HepG2 (cell line): Measurements from ENCODE around the gene NDOR1. TPM values are rescaled to one million over a fixed set of nuclear protein-coding genes. Genes with fewer than 3 reads are reported as not detected.

Source experiments
- ADNP ChIP-seq: sonication (generic); formaldehyde crosslinking; IDR thresholded peaks from 2 replicates; pipeline ENCODE4 v1.4.0; 2020; ENCODE audit warnings: missing genetic modification reagents
- AKAP8 ChIP-seq: sonication (generic); formaldehyde crosslinking; IDR thresholded peaks from 2 replicates; pipeline ENCODE4 v1.5.1; 2020; ENCODE audit warnings: mild to moderate bottlenecking, missing genetic modification reagents
- ATF7-NPFF ChIP-seq: sonication (generic); formaldehyde crosslinking; IDR thresholded peaks from 2 replicates; pipeline ENCODE4 v1.8.1; 2023; ENCODE audit warnings: mild to moderate bottlenecking, low read depth, missing genetic modification reagents, moderate library complexity
- GATAD1 ChIP-seq: IDR thresholded peaks from 2 replicates; pipeline ENCODE4 v1.6.1; 2016; ENCODE audit warnings: missing genetic modification reagents, missing compliant biosample characterization
- NR2F2 ChIP-seq: IDR thresholded peaks from 2 replicates; pipeline ENCODE4 v1.6.1; 2012; ENCODE audit warnings: low read depth, inconsistent platforms, borderline replicate concordance
- PHF8 ChIP-seq: sonication (generic); formaldehyde crosslinking; IDR thresholded peaks from 2 replicates; pipeline ENCODE4 v1.5.0; 2020; ENCODE audit warnings: missing genetic modification reagents
- SIN3B ChIP-seq: fragments of 150-350 bp; IDR thresholded peaks from 2 replicates; pipeline ENCODE4 v1.6.1; 2014; ENCODE audit warnings: low read length
- SMAD3 ChIP-seq: sonication (generic); formaldehyde crosslinking; IDR thresholded peaks from 2 replicates; pipeline ENCODE4 v1.4.0; 2020; ENCODE audit warnings: missing genetic modification reagents
- ZFP36L2 ChIP-seq: sonication (generic); formaldehyde crosslinking; IDR thresholded peaks from 2 replicates; pipeline ENCODE4 v1.4.0; 2020; ENCODE audit warnings: missing genetic modification reagents
- ZFYVE20 ChIP-seq: sonication (generic); formaldehyde crosslinking; IDR thresholded peaks from 2 replicates; pipeline ENCODE4 v1.8.0; 2023; ENCODE audit warnings: low read depth, mild to moderate bottlenecking, moderate library complexity, missing genetic modification reagents, borderline replicate concordance
- ZNF253 ChIP-seq: sonication (generic); formaldehyde crosslinking; IDR thresholded peaks from 2 replicates; pipeline ENCODE4 v1.8.0; 2022; ENCODE audit warnings: mild to moderate bottlenecking, missing genetic modification reagents, borderline replicate concordance
- ZNF260 ChIP-seq: sonication (generic); formaldehyde crosslinking; IDR thresholded peaks from 2 replicates; pipeline ENCODE4 v1.4.0; 2020; ENCODE audit warnings: missing genetic modification reagents, low read depth, mild to moderate bottlenecking, borderline replicate concordance
- ZNF354B ChIP-seq: sonication (generic); formaldehyde crosslinking; IDR thresholded peaks from 2 replicates; pipeline ENCODE4 v1.8.0; 2022; ENCODE audit warnings: mild to moderate bottlenecking, missing genetic modification reagents
- ZNF501 ChIP-seq: sonication (generic); formaldehyde crosslinking; IDR thresholded peaks from 2 replicates; pipeline ENCODE4 v1.5.1; 2020; ENCODE audit warnings: mild to moderate bottlenecking, moderate library complexity, missing genetic modification reagents
- ZNF546 ChIP-seq: sonication (generic); formaldehyde crosslinking; conservative IDR thresholded peaks from 2 replicates; pipeline ENCODE4 v1.8.1; 2023; ENCODE audit warnings: mild to moderate bottlenecking, missing genetic modification reagents
- ZNF605 ChIP-seq: sonication (generic); formaldehyde crosslinking; IDR thresholded peaks from 2 replicates; pipeline ENCODE4 v1.8.0; 2022; ENCODE audit warnings: mild to moderate bottlenecking, missing genetic modification reagents
- polyA plus RNA-seq, 8 experiments: library from polyadenylated mRNA; depleted of rRNA in 3 of 8; stranded (reverse) in 7 of 8; unstranded in 1 of 8; fragments of >200 nt; fragmentation: Illumina TruSeq in 4 of 8; extraction: Trizol in 4 of 8; gene quantifications; 2 replicates each; pipeline versions ENCODE4 v1.2.1 to v1.2.3, GENCODE V29; 2011 to 2016; ENCODE audit warnings: low read depth in 4 of 8, missing spikeins in 1 of 8, mixed read lengths in 1 of 8; ENCODE audit not compliant: insufficient read depth in 1 of 8
- total RNA-seq, 5 experiments: library from RNA; depleted of rRNA; stranded (reverse); fragments of >200 nt; fragmentation: Illumina TruSeq; extraction: Trizol; gene quantifications; 2 replicates each; pipeline ENCODE4 v1.2.3, GENCODE V29; 2016; ENCODE audit warnings: low read depth in 1 of 5
- TF ChIP-seq, protein P1 (sequence below): IDR thresholded peaks from 2 replicates; pipeline ENCODE4 v1.6.1; 2016; ENCODE audit warnings: mild to moderate bottlenecking
- TF ChIP-seq, protein P2 (sequence below): IDR thresholded peaks from 2 replicates; pipeline ENCODE4 v1.6.1; 2016; ENCODE audit warnings: missing genetic modification reagents, missing compliant biosample characterization
- TF ChIP-seq, protein P3 (sequence below): sonication (generic); formaldehyde crosslinking; IDR thresholded peaks from 2 replicates; pipeline ENCODE4 v1.5.0; 2020; ENCODE audit warnings: missing genetic modification reagents, mild to moderate bottlenecking, borderline replicate concordance
- TF ChIP-seq, protein P4 (sequence below): IDR thresholded peaks from 2 replicates; pipeline ENCODE4 v1.6.1; 2016; ENCODE audit warnings: mild to moderate bottlenecking, missing biosample characterization, missing genetic modification reagents
- TF ChIP-seq, protein P5 (sequence below): sonication (generic); formaldehyde crosslinking; IDR thresholded peaks from 2 replicates; pipeline ENCODE4 v1.8.1; 2022; ENCODE audit warnings: mild to moderate bottlenecking, missing genetic modification reagents
- TF ChIP-seq, protein P6 (sequence below): sonication (generic); formaldehyde crosslinking; IDR thresholded peaks from 2 replicates; pipeline ENCODE4 v1.4.0; 2020; ENCODE audit warnings: missing genetic modification reagents, borderline replicate concordance

The NDOR1 gene
- total and polyA plus RNA-seq, 2 of the 13 experiments (the other 11 are each of a cell fraction or from before 2014, with no cell fraction given), result 3.6 to 8.7 TPM

DNA sequence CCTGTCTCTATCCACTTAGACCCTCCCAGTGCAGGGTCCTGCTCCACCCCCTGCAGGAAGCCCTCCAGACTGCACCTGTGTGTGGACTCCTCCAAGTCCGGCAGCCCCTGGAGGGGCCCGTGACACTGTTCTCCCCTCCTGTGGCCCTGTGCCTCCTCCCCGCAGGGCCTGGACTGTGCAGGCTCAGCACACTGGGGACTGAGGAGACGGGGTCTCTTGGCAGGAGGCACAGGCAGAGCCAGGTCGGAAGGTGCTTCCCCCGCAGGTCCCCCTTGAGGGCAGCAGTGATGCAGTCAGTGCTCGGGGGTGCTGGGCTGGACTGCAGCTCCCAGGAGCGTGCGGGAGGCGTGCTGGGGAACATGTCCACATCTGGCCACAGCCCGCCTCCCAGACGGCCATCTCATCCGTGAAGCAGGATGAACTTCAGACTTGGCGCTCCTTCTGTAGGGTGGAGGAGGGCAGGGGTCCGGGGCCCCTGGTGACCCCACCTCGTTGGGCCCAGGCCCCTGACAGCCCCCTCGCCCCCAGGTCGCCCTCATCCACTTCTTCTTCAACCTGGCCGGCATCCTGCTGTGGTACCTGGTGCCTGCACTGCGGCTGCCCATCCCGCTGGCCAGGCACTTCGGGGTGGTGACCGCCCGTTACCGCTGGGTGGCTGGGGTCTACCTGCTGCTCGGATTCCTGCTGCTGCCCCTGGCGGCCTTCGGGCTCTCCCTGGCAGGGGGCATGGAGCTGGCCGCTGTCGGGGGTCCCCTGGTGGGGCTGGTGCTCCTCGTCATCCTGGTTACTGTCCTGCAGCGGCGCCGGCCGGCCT, 30.1 kb downstream of the NDOR1 start (continued):
- TF ChIP-seq, protein P1, sequence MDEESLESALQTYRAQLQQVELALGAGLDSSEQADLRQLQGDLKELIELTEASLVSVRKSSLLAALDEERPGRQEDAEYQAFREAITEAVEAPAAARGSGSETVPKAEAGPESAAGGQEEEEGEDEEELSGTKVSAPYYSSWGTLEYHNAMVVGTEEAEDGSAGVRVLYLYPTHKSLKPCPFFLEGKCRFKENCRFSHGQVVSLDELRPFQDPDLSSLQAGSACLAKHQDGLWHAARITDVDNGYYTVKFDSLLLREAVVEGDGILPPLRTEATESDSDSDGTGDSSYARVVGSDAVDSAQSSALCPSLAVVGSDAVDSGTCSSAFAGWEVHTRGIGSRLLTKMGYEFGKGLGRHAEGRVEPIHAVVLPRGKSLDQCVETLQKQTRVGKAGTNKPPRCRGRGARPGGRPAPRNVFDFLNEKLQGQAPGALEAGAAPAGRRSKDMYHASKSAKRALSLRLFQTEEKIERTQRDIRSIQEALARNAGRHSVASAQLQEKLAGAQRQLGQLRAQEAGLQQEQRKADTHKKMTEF (CRISPR knock-in tag), result no peak
- TF ChIP-seq PHF8 (CRISPR knock-in tag) (no peak), ZNF605 (CRISPR knock-in tag) (peak; percentile 22; the same call in 1 of the 2 replicates), SIN3B (no peak; the same call in 1 of the 2 replicates), ZNF354B (CRISPR knock-in tag) (peak; percentile 74; the same call in 1 of the 2 replicates), ATF7-NPFF (CRISPR knock-in tag) (peak; percentile 46; the same call in 1 of the 2 replicates), ADNP (CRISPR knock-in tag) (no peak), SMAD3 (CRISPR knock-in tag) (no peak), ZNF260 (CRISPR knock-in tag) (no peak), AKAP8 (CRISPR knock-in tag) (no peak), ZFP36L2 (no peak), ZFYVE20 (CRISPR knock-in tag) (no peak), ZNF501 (CRISPR knock-in tag) (no peak; the same call in 1 of the 2 replicates), GATAD1 (CRISPR knock-in tag) (peak; percentile 66; the same call in 1 of the 2 replicates), ZNF546 (CRISPR knock-in tag) (peak; percentile 59), ZNF253 (CRISPR knock-in tag) (no peak), NR2F2 (no peak)
- TF ChIP-seq, protein P2, sequence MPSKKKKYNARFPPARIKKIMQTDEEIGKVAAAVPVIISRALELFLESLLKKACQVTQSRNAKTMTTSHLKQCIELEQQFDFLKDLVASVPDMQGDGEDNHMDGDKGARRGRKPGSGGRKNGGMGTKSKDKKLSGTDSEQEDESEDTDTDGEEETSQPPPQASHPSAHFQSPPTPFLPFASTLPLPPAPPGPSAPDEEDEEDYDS (CRISPR knock-in tag), result peak; percentile 42; the same call in 1 of the 2 replicates
- TF ChIP-seq, protein P3, sequence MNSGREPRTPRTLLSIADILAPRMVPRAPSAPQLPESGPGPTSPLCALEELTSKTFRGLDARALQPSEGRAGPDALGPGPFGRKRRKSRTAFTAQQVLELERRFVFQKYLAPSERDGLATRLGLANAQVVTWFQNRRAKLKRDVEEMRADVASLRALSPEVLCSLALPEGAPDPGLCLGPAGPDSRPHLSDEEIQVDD, result no peak
- TF ChIP-seq, protein P4, sequence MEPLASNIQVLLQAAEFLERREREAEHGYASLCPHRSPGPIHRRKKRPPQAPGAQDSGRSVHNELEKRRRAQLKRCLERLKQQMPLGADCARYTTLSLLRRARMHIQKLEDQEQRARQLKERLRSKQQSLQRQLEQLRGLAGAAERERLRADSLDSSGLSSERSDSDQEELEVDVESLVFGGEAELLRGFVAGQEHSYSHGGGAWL, result no peak; the same call in 1 of the 2 replicates
- TF ChIP-seq, protein P5, sequence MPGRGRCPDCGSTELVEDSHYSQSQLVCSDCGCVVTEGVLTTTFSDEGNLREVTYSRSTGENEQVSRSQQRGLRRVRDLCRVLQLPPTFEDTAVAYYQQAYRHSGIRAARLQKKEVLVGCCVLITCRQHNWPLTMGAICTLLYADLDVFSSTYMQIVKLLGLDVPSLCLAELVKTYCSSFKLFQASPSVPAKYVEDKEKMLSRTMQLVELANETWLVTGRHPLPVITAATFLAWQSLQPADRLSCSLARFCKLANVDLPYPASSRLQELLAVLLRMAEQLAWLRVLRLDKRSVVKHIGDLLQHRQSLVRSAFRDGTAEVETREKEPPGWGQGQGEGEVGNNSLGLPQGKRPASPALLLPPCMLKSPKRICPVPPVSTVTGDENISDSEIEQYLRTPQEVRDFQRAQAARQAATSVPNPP (CRISPR knock-in tag), result no peak
- TF ChIP-seq, protein P6, sequence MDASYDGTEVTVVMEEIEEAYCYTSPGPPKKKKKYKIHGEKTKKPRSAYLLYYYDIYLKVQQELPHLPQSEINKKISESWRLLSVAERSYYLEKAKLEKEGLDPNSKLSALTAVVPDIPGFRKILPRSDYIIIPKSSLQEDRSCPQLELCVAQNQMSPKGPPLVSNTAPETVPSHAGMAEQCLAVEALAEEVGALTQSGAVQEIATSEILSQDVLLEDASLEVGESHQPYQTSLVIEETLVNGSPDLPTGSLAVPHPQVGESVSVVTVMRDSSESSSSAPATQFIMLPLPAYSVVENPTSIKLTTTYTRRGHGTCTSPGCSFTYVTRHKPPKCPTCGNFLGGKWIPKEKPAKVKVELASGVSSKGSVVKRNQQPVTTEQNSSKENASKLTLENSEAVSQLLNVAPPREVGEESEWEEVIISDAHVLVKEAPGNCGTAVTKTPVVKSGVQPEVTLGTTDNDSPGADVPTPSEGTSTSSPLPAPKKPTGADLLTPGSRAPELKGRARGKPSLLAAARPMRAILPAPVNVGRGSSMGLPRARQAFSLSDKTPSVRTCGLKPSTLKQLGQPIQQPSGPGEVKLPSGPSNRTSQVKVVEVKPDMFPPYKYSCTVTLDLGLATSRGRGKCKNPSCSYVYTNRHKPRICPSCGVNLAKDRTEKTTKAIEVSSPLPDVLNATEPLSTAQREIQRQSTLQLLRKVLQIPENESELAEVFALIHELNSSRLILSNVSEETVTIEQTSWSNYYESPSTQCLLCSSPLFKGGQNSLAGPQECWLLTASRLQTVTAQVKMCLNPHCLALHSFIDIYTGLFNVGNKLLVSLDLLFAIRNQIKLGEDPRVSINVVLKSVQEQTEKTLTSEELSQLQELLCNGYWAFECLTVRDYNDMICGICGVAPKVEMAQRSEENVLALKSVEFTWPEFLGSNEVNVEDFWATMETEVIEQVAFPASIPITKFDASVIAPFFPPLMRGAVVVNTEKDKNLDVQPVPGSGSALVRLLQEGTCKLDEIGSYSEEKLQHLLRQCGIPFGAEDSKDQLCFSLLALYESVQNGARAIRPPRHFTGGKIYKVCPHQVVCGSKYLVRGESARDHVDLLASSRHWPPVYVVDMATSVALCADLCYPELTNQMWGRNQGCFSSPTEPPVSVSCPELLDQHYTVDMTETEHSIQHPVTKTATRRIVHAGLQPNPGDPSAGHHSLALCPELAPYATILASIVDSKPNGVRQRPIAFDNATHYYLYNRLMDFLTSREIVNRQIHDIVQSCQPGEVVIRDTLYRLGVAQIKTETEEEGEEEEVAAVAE (CRISPR knock-in tag), result peak; percentile 68; the same call in 1 of the 2 replicates
